Measurements from ENCODE around the gene RFX7.

Gene RFX7

GRCh38 chr15:56047354-56047753, 196.3 kb downstream of the RFX7 start:
- POLR2A ChIA-PET: no interaction called here
- CTCF ChIA-PET: interaction anchor here (1.1 kb wide), 1 partner anchor 19 kb away, joined by 3 read pairs; no protein-coding TSS in a partner anchor
- no peak for TF ChIP-seq CTCF (IDR thresholded peaks at IDR 0.05; ENCODE audit: control extremely low read depth, extremely low read depth, low read depth, missing control alignments)

GRCh38 chr15:56045068-56045748, 198.5 kb downstream of the RFX7 start:
- DNase-seq (ENCODE audit: extremely low spot score): no peak
- ChIA-PET CTCF (interaction anchor here (1.0 kb wide), 1 partner anchor 20 kb away, joined by 3 read pairs; no protein-coding TSS in a partner anchor), POLR2A (no interaction called here)
- TF ChIP-seq CTCF (IDR thresholded peaks at IDR 0.05; ENCODE audit: control extremely low read depth, extremely low read depth, low read depth, missing control alignments): no peak

More at GRCh38 chr15:56047354-56047753, 196.3 kb downstream of the RFX7 start:
- no peak for DNase-seq (ENCODE audit: extremely low spot score)

- POLR2A ChIA-PET: no interaction called here
- no peak for DNase-seq (ENCODE audit: extremely low spot score)
- TF ChIP-seq CTCF (IDR thresholded peaks at IDR 0.05; ENCODE audit: control extremely low read depth, extremely low read depth, low read depth, missing control alignments): no peak
Observed at GRCh38 chr15:56042982-56043980, 200.4 kb downstream of the RFX7 start.

GRCh38 chr15:56042498-56042897, 201.2 kb downstream of the RFX7 start:
- TF ChIP-seq CTCF (IDR thresholded peaks at IDR 0.05; ENCODE audit: control extremely low read depth, extremely low read depth, low read depth, missing control alignments): no peak
- ChIA-PET POLR2A (no interaction called here), CTCF (interaction anchor here (1.6 kb wide), 1 partner anchor 10 kb away, joined by 8 read pairs; no protein-coding TSS in a partner anchor)
- DNase-seq (ENCODE audit: extremely low spot score): no peak

More at GRCh38 chr15:56042982-56043980, 200.4 kb downstream of the RFX7 start:
- CTCF ChIA-PET: interaction anchor here (0.9 kb wide), 1 partner anchor 10 kb away, joined by 4 read pairs; no protein-coding TSS in a partner anchor

- POLR2A ChIA-PET: no interaction called here
- no peak for DNase-seq (ENCODE audit: extremely low spot score)
- no peak for TF ChIP-seq CTCF (IDR thresholded peaks at IDR 0.05; ENCODE audit: control extremely low read depth, extremely low read depth, low read depth, missing control alignments)
- CTCF ChIA-PET: interaction anchor here (1.6 kb wide), 1 partner anchor 11 kb away, joined by 8 read pairs; no protein-coding TSS in a partner anchor
Observed at GRCh38 chr15:56042031-56042430, 201.6 kb downstream of the RFX7 start.
